TTC549 (cell line): ENCODE results near the gene HIPK3.

Experiments
- FAIRE-seq: peaks from 2 replicates; lab custom pipeline; 2012; peaks lifted over from hg19 to GRCh38; lab: Jason Lieb, UNC

The HIPK3 gene

GRCh38 chr11:33307984-33308383 is 50.8 kb downstream of the HIPK3 start:
- no peak for FAIRE-seq

GRCh38 chr11:33309118-33309517 is 51.9 kb downstream of the HIPK3 start:
- no peak for FAIRE-seq

- no peak for FAIRE-seq
Observed at GRCh38 chr11:33310720-33311500, 53.7 kb downstream of the HIPK3 start.

GRCh38 chr11:33311680-33312079 is 54.5 kb downstream of the HIPK3 start:
- FAIRE-seq: no peak

- no peak for FAIRE-seq
Observed at GRCh38 chr11:33315822-33316221, 58.6 kb downstream of the HIPK3 start.

GRCh38 chr11:33317662-33318061 is 60.5 kb downstream of the HIPK3 start:
- no peak for FAIRE-seq

- no peak for FAIRE-seq
Observed at GRCh38 chr11:33320016-33320813, 63.0 kb downstream of the HIPK3 start.

GRCh38 chr11:33320814-33321330 is 63.7 kb downstream of the HIPK3 start:
- no peak for FAIRE-seq

- no peak for FAIRE-seq
Observed at GRCh38 chr11:33321422-33321821, 64.2 kb downstream of the HIPK3 start.

- FAIRE-seq: no peak
Observed at GRCh38 chr11:33323421-33323820, 66.2 kb downstream of the HIPK3 start.

GRCh38 chr11:33324302-33324985 is 67.3 kb downstream of the HIPK3 start:
- FAIRE-seq: no peak

GRCh38 chr11:33325451-33325850 is 68.3 kb downstream of the HIPK3 start:
- FAIRE-seq: no peak

- FAIRE-seq: no peak
Observed at GRCh38 chr11:33329705-33330329, 72.6 kb downstream of the HIPK3 start.

- no peak for FAIRE-seq
Observed at GRCh38 chr11:33333816-33334215, 76.6 kb downstream of the HIPK3 start.

GRCh38 chr11:33334627-33335026 is 77.4 kb downstream of the HIPK3 start:
- no peak for FAIRE-seq

GRCh38 chr11:33339247-33339646 is 82.1 kb downstream of the HIPK3 start:
- FAIRE-seq: no peak

- FAIRE-seq: no peak
Observed at GRCh38 chr11:33344611-33345010, 87.4 kb downstream of the HIPK3 start.

GRCh38 chr11:33347490-33348125 is 90.4 kb downstream of the HIPK3 start:
- FAIRE-seq: no peak

- no peak for FAIRE-seq
Observed at GRCh38 chr11:33350287-33350686, 93.1 kb downstream of the HIPK3 start.

- no peak for FAIRE-seq
Observed at GRCh38 chr11:33358150-33358831, 101.1 kb downstream of the HIPK3 start.

- FAIRE-seq: no peak
Observed at GRCh38 chr11:33360642-33361041, 103.5 kb downstream of the HIPK3 start.
